H1 (cell line): ENCODE results near the gene STAC2. TPM values are rescaled to one million over a fixed set of nuclear protein-coding genes. Genes with fewer than 3 reads are reported as not detected.

Source experiments
- SIX5 ChIP-seq: IDR thresholded peaks from 2 replicates; pipeline ENCODE4 v1.6.1; 2011; ENCODE audit warnings: mild to moderate bottlenecking, low read depth, low read length
- TEAD4 ChIP-seq: IDR thresholded peaks from 2 replicates; pipeline ENCODE4 v1.6.1; 2012; ENCODE audit warnings: low read depth, low read length, inconsistent platforms, mixed read lengths
- USF2 ChIP-seq: IDR thresholded peaks from 2 replicates; pipeline ENCODE4 v1.6.1; 2011; ENCODE audit warnings: low read length, improper control_type of control experiment
- polyA plus RNA-seq, 7 experiments: library from polyadenylated mRNA; depleted of rRNA in 3 of 7; stranded (reverse) in 5 of 7; unstranded in 2 of 7; fragments of >200 nt in 5 of 7; fragments of 200-250 nt in 2 of 7; gene quantifications; 1 replicate in 5 of 7; 2 replicates in 1 of 7; 4 replicates in 1 of 7; pipeline versions ENCODE4 v1.2.1 to v1.2.3, GENCODE V29; 2011 to 2013; ENCODE audit warnings: missing spikeins in 2 of 7, mixed read lengths in 2 of 7
- total RNA-seq: library from RNA; stranded (reverse); fragmentation: NEBNext Ultra II Directional; extraction: Animal tissue kit (Norgen Biotek cat#: 25700); gene quantifications from 2 replicates; pipeline ENCODE4 v1.2.1, GENCODE V29; 2021

Gene STAC2
- total and polyA plus RNA-seq, 2 of the 8 experiments (the other 6 are each of a cell fraction or from before 2014, with no cell fraction given) = 1.5 to 6.0 TPM

- TF ChIP-seq USF2 (no peak), TEAD4 (no peak), SIX5 (no peak)
Observed at GRCh38 chr17:39205112-39205526, 20.6 kb downstream of the STAC2 start (continued).
